HepG2 (cell line): ENCODE results near the gene NCOA6. TPM values are rescaled to one million over a fixed set of nuclear protein-coding genes. Genes with fewer than 3 reads are reported as not detected.
A peak's percentile ranks its signal among the peaks of the same experiment; 100 is the strongest.

Experiments
- CENPBD1 ChIP-seq: sonication (generic); formaldehyde crosslinking; IDR thresholded peaks from 2 replicates; pipeline ENCODE4 v1.8.0; 2022; ENCODE audit warnings: missing genetic modification reagents, low read depth, mild to moderate bottlenecking, borderline replicate concordance
- KLF11 ChIP-seq: IDR thresholded peaks from 2 replicates; pipeline ENCODE4 v1.6.1; 2016; ENCODE audit warnings: missing compliant biosample characterization
- PAXIP1 ChIP-seq: sonication (generic); formaldehyde crosslinking; conservative IDR thresholded peaks from 2 replicates; pipeline ENCODE4 v1.4.0; 2020; ENCODE audit warnings: mild to moderate bottlenecking, missing genetic modification reagents, moderate library complexity
- PHF8 ChIP-seq: sonication (generic); formaldehyde crosslinking; IDR thresholded peaks from 2 replicates; pipeline ENCODE4 v1.5.0; 2020; ENCODE audit warnings: missing genetic modification reagents
- ZBTB7A ChIP-seq: sonication (generic); formaldehyde crosslinking; IDR thresholded peaks from 2 replicates; pipeline ENCODE4 v1.8.0; 2022; ENCODE audit warnings: mild to moderate bottlenecking, missing genetic modification reagents
- ZFP90 ChIP-seq: sonication (generic); formaldehyde crosslinking; IDR thresholded peaks from 2 replicates; pipeline ENCODE4 v1.8.0; 2022; ENCODE audit warnings: missing genetic modification reagents, mild to moderate bottlenecking, inconsistent platforms, borderline replicate concordance
- ZMAT3 ChIP-seq: sonication (generic); formaldehyde crosslinking; conservative IDR thresholded peaks from 2 replicates; pipeline ENCODE4 v1.7.0; 2021; ENCODE audit warnings: missing genetic modification reagents
- ZNF101 ChIP-seq: sonication (generic); formaldehyde crosslinking; IDR thresholded peaks from 2 replicates; pipeline ENCODE4 v1.4.0; 2020; ENCODE audit warnings: mild to moderate bottlenecking, low read depth, missing genetic modification reagents, borderline replicate concordance
- ZNF382 ChIP-seq: sonication (generic); formaldehyde crosslinking; IDR thresholded peaks from 2 replicates; pipeline ENCODE4 v1.5.0; 2020; ENCODE audit warnings: missing genetic modification reagents, mild to moderate bottlenecking, borderline replicate concordance
- polyA plus RNA-seq, 8 experiments: library from polyadenylated mRNA; depleted of rRNA in 3 of 8; stranded (reverse) in 7 of 8; unstranded in 1 of 8; fragments of >200 nt; fragmentation: Illumina TruSeq in 4 of 8; extraction: Trizol in 4 of 8; gene quantifications; 2 replicates each; pipeline versions ENCODE4 v1.2.1 to v1.2.3, GENCODE V29; 2011 to 2016; ENCODE audit warnings: low read depth in 4 of 8, missing spikeins in 1 of 8, mixed read lengths in 1 of 8; ENCODE audit not compliant: insufficient read depth in 1 of 8
- total RNA-seq, 5 experiments: library from RNA; depleted of rRNA; stranded (reverse); fragments of >200 nt; fragmentation: Illumina TruSeq; extraction: Trizol; gene quantifications; 2 replicates each; pipeline ENCODE4 v1.2.3, GENCODE V29; 2016; ENCODE audit warnings: low read depth in 1 of 5
- TF ChIP-seq, protein P1 (sequence below): sonication (generic); formaldehyde crosslinking; IDR thresholded peaks from 2 replicates; pipeline ENCODE4 v1.4.0; 2020; ENCODE audit warnings: mild to moderate bottlenecking, missing genetic modification reagents
- TF ChIP-seq, protein P2 (sequence below): sonication (generic); formaldehyde crosslinking; IDR thresholded peaks from 2 replicates; pipeline ENCODE4 v1.8.0; 2022; ENCODE audit warnings: mild to moderate bottlenecking, missing genetic modification reagents, moderate library complexity

Gene NCOA6
- total and polyA plus RNA-seq, 2 of the 13 experiments (the other 11 are each of a cell fraction or from before 2014, with no cell fraction given) = 11.2 to 29.3 TPM

- TF ChIP-seq, protein P1, sequence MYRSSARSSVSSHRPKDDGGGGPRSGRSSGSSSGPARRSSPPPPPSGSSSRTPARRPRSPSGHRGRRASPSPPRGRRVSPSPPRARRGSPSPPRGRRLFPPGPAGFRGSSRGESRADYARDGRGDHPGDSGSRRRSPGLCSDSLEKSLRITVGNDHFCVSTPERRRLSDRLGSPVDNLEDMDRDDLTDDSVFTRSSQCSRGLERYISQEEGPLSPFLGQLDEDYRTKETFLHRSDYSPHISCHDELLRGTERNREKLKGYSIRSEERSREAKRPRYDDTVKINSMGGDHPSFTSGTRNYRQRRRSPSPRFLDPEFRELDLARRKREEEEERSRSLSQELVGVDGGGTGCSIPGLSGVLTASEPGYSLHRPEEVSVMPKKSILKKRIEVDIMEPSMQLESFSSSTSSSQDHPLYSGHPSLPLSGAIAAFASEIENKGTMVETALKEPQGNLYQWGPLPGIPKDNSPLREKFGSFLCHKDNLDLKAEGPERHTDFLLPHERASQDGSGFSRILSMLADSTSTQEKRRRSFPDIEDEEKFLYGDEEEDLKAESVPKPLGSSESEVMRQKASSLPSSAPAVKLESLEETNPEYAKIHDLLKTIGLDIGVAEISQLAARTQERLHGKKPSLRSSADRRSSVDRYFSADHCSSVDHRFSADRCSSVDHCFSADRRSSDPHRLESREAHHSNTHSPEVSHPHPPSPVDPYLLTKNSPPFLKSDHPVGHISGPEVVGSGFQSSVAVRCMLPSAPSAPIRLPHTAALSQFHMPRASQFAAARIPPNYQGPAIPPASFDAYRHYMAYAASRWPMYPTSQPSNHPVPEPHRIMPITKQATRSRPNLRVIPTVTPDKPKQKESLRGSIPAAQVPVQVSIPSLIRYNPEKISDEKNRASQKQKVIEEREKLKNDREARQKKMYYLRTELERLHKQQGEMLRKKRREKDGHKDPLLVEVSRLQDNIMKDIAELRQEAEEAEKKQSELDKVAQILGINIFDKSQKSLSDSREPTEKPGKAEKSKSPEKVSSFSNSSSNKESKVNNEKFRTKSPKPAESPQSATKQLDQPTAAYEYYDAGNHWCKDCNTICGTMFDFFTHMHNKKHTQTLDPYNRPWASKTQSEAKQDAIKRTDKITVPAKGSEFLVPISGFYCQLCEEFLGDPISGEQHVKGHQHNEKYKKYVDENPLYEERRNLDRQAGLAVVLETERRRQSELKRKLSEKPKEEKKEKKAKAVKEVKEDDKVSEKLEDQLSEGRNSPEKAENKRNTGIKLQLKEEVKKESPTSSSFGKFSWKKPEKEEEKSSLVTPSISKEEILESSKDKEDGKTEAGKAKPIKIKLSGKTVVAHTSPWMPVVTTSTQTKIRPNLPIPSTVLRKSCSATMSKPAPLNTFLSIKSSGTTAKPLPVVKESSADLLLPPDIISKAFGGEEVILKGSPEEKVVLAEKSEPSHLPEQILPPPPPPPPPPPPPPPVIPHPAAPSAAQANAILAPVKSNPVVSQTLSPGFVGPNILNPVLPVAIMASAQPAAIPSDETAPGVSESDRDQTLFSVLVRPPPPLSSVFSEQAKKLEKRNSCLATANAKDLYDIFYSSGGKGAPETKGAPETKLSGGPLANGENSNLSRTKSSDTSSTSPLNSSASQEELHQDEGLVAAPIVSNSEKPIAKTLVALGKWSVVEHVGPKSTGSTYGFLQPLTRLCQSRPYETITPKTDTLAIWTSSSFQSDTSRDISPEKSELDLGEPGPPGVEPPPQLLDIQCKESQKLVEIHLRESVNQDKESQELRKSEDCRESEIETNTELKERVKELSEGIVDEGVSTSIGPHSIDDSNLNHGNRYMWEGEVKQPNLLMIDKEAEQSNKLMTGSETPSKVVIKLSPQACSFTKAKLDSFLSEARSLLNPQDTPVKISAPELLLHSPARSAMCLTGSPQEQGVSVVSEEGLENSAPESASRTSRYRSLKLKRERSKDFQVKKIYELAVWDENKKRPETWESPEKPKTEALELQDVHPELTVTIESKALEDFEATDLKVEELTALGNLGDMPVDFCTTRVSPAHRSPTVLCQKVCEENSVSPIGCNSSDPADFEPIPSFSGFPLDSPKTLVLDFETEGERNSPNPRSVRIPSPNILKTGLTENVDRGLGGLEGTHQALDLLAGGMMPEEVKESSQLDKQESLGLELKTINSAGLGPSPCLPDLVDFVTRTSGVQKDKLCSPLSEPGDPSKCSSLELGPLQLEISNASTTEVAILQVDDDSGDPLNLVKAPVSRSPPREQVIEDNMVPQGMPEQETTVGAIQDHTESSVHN (CRISPR knock-in tag) = no peak
- no peak for TF ChIP-seq CENPBD1 (CRISPR knock-in tag)
- TF ChIP-seq, protein P2, sequence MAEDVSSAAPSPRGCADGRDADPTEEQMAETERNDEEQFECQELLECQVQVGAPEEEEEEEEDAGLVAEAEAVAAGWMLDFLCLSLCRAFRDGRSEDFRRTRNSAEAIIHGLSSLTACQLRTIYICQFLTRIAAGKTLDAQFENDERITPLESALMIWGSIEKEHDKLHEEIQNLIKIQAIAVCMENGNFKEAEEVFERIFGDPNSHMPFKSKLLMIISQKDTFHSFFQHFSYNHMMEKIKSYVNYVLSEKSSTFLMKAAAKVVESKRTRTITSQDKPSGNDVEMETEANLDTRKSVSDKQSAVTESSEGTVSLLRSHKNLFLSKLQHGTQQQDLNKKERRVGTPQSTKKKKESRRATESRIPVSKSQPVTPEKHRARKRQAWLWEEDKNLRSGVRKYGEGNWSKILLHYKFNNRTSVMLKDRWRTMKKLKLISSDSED (CRISPR knock-in tag) = no peak
- TF ChIP-seq KLF11 (CRISPR knock-in tag) = 0 out of 2 replicates have a peak, but pooled peaks have one; percentile 25
- peak; percentile 4; the same call in 1 of the 2 replicates for TF ChIP-seq PHF8 (CRISPR knock-in tag)
- TF ChIP-seq ZMAT3 (CRISPR knock-in tag) = 0 out of 2 replicates have a peak, but pooled peaks have one; percentile 67
- TF ChIP-seq ZNF382 = no peak
- peak; percentile 28; the same call in 1 of the 2 replicates for TF ChIP-seq PAXIP1 (CRISPR knock-in tag)
- no peak; the same call in 1 of the 2 replicates for TF ChIP-seq ZFP90 (CRISPR knock-in tag)
- no peak for TF ChIP-seq ZBTB7A (CRISPR knock-in tag)
- no peak for TF ChIP-seq ZNF101 (CRISPR knock-in tag)
Observed at GRCh38 chr20:34825530-34826362, at the start of gene NCOA6 (continued).
